GM10266 (cell line): ENCODE measurements around the gene HES2.
"Not testable (repeated sequence)": the region's sequence is repeated elsewhere in the genome, so short reads cannot be mapped to it uniquely, and the experiment has no call there.

Experiments used
- DNase-seq: peaks from one replicate; pipeline ENCODE4 v3.0.0; 2012; ENCODE audit errors: extremely low spot score
- TF ChIP-seq, protein P1 (sequence below): IDR thresholded peaks from 2 replicates; pipeline ENCODE4 v1.5.1; 2012; ENCODE audit warnings: mild to moderate bottlenecking, low read depth; ENCODE audit not compliant: control insufficient read depth, insufficient read depth; ENCODE audit errors: missing control alignments

Gene HES2

DNA sequence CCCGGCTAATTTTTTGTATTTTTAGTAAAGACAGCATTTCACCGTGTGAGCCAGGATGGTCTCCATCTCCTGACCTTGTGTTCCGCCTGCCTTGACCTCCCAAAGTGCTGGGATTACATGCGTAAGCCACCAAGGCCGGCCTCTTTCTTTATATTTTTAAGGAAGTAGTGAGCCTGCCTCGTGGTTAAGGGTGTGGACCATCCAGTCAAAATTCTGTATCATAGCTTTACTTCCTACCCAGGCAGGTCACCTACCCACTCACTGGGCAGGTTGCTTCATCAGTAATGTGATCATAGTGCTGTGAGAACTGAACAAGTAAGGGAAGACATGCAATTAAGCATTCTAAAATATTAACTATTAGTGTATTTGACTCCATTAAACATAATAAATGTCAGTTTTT is 18.0 kb downstream of the HES2 start:
- TF ChIP-seq, protein P1, sequence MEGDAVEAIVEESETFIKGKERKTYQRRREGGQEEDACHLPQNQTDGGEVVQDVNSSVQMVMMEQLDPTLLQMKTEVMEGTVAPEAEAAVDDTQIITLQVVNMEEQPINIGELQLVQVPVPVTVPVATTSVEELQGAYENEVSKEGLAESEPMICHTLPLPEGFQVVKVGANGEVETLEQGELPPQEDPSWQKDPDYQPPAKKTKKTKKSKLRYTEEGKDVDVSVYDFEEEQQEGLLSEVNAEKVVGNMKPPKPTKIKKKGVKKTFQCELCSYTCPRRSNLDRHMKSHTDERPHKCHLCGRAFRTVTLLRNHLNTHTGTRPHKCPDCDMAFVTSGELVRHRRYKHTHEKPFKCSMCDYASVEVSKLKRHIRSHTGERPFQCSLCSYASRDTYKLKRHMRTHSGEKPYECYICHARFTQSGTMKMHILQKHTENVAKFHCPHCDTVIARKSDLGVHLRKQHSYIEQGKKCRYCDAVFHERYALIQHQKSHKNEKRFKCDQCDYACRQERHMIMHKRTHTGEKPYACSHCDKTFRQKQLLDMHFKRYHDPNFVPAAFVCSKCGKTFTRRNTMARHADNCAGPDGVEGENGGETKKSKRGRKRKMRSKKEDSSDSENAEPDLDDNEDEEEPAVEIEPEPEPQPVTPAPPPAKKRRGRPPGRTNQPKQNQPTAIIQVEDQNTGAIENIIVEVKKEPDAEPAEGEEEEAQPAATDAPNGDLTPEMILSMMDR, result no peak
- no peak for DNase-seq

DNA sequence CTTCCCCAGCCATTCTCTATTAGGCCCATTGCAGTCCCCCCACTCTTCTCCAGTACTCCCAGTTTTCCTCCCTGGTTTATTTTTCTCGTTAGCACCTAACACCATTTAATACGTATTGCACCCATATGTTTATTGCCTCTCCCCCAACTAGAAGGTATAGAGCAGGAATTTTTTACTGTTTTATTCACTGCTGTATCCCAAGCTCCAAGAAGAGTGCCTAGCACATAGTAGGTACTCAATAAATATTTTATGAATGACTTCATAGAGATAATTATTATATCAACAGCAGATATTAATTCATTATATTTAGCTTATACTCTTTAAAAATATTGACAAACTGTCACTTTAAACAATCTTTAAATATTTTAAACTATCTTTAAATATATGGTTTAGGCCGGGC is 20.4 kb downstream of the HES2 start:
- no peak for DNase-seq
- TF ChIP-seq, protein P1, result no peak

DNA sequence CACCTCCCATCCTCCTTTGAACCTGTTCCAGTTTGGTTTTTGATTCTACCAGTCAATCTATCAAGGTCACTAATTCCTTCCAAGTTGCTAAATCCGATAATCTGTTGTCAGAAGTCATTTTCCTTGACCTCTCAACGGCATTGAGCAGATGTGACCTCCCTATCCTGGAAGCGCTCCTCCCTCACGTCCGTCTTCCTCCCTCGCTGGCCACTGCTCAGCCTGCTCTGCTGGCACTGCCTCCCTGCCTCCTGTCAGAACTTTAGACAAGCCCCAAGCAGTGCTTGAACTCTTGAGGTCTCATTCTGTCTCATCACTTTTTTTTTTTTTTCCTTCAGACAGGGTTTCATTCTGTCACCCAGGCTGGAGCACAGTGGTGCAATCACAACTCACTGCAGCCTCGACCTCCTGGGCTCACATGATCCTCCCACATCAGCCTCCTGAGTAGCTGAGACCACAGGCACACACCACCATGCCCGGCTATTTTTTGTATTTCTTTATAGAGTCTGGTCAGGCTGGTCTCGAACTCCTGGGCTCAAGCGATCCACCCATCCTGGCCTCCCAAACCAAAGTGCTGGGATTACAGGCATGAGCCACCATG is 21.8 kb downstream of the HES2 start:
- TF ChIP-seq, protein P1, result no peak

DNA sequence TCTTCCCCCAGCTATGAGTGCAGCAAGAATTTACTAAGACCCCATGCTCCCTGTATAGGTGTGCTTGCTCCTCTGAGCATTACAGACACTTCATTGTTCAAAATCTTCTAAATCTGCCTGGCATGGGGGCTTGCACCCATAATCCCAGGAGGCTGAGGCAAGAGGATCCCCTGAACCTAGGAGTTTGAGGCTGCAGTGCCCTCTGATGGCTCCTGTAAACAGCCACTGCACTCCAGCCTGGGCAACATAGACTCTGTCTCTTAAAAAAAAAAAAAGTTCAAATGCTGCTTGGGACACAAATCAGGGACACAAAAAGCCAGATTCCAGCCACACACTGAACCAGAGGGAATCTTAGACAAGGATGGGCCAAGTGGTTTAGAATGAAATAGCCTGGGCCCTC is 22.7 kb downstream of the HES2 start:
- DNase-seq, result no peak
- TF ChIP-seq, protein P1, result peak; percentile 44

More for the DNA sequence above, 21.8 kb downstream of the HES2 start:
- no peak for DNase-seq

DNA sequence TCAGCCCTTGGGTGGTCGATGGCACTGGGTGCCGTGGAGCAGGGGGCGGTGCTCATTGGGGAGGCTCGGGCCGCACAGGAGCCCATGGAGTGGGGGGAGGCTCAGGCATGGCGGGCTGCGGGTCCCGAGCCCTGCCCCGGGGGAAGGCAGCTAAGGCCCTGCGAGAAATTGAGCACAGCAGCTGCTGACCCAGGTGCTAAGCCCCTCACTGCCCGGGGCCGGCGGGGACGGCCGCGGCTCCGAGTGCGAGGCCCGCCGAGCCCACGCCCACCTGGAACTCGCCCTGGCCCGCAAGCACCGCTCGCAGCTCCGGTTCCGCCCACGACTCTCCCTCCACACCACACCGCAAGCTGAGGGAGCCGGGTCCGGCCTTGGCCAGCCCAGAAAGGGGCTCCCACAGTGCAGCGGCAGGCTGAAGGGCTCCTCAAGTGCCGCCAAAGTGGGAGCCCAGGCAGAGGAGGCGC is 23.9 kb downstream of the HES2 start:
- DNase-seq, result not testable (repeated sequence)

DNA sequence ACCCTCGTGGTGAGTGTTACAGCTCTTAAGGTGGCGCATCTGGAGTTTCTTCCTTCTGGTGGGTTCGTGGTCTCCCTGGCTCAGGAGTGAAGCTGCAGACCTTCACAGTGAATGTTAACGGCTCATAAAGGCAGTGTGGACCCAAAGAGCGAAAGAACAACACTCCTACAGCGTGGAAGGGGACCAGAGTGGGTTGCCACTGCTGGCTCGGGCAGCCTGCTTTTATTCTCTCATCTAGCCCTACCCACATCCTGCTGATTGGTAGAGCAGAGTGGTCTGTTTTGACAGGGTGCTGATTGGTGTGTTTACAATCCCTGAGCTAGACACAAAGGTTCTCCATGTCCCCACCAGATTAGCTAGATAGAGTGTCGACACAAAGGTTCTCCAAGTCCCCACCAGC is 24.6 kb downstream of the HES2 start:
- not testable (repeated sequence) for DNase-seq

DNA sequence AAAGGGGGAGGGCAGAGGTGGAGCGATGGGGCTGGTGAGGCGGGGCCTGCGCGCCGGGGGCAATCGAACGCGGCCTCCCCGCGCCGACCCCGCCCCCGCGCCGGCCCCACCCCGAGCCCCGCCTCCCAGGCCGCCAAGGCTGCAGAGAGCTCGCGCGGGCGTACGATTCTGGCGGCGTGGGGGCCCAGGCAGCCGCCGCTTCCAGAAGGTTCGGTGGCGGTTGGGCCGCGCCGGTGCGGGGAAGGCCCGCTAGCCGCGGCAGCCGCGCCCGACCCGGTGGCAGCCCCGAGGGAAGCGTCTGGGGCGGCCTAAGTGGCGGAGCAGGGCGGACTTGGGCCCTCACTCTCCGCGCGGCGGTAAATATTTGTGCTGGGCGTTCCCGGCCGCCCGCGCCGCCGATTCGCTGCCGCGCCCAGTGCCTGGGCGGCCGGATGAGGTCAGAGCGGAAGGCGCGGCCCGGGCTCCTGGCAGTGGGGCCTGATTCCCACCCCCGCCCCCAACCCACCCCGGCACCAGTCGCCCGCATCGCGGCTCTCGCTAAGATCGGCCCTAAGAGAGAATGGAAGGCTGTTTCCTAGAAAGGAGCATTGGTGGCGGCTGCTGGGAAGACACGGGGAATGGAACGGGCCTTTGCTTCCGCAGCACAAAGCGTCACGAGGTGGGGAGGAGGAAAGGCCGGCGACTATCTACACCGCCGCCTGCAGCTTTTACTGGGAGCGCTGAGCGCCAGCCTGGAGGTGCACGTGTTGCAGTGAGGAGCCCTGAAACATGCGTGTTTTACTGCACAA is 26.1 kb downstream of the HES2 start, which contains the start of gene ACOT7:
TSS of gene ACOT7 (minus strand) at position 368 of the 788 bp plus-strand sequence. CDS start 368 bp downstream, outside the sequence.
- peak; percentile 99 for DNase-seq
- TF ChIP-seq, protein P1, result no peak

DNA sequence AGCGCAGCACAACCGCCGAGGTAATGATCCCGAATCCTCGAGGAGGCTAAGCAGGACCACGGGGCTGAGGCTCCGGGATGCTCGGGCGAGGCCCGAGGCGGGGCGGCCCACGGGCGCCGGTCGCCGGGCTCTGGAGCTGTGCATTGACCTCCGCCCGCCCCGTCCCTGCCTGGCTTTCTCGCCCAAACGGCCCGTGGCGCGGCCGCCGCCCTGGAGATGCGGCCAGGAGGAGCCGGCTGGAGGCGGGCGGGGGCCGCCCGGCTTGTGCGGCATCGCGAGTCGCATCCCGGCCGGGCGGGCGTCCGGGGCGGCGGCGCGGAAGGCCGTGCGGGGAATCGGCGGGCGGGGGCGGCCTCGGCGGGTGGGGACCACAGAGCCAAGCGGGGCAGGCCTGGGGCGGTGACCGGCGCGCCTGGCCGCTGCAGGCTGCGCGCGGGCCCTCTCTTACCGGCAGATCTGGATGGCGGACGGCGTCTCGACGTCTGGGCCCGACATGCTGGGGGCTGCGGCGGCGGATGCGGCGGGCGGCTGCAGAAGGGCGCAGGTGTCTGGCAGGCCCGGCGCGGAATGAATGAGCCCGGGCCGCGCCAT is 26.8 kb downstream of the HES2 start:
- TF ChIP-seq, protein P1, result no peak
- no peak for DNase-seq
